Left kidney (tissue), 2 donors: ENCODE data around the gene RNU2-63P. TPM values are rescaled to one million over a fixed set of nuclear protein-coding genes. Genes with fewer than 3 reads are reported as not detected.
"Not testable (repeated sequence)": the region's sequence is repeated elsewhere in the genome, so short reads cannot be mapped to it uniquely, and the experiment has no call there.

ENCODE experiments used
- DNase-seq: peaks from one replicate; pipeline ENCODE4 v3.0.0-alpha.2; 2013
- polyA plus RNA-seq: library from polyadenylated mRNA; unstranded; fragments of 120-200 nt; gene quantifications from one replicate; pipeline ENCODE4 v1.2.1, GENCODE V29; 2013; ENCODE audit not compliant: insufficient read length

The RNU2-63P gene
- polyA plus RNA-seq, 1 donor, result not detected

DNA sequence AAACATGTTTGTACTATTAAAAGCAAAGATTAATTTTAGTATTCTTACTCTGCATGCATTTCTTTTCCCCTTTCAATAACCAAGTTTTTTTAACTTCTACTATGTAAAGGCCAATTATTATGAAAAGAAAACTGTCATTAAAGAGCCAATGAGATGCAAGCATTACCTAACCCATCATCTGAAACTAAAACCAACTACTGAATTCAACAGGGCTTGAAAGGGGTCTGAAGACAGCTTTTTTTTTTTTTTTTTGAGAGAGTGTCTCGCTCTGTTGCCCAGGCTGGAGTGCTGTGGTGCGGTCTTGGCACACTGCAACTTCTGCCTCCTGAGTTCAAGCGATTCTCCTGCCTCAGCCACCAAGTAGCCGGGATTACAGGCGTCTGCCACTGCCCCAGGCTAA, 30.4 kb downstream of the RNU2-63P start:
- not testable (repeated sequence) for DNase-seq

DNA sequence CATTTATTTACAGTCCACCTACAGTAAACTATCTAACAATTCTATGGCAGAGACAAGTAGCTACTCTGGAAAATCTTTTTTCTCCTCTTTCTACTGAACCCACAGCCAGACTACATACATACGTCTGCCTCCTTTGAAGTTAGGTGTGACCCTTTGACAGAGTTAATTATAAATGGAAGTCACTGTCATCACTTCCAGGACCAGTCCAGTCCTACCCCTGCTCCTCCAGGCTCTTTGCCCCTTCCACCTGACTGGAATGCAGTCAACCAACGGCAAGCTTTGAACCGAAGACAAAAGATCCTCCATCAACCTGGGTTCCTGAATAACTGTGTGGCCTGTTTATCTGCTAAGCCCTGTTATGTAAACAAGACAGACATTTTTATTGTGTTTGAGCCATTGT, 35.2 kb downstream of the RNU2-63P start:
- DNase-seq, result not testable (repeated sequence)

GRCh38 chr2:87972385-87972784, 44.0 kb downstream of the RNU2-63P start:
- not testable (repeated sequence) for DNase-seq

Other genes starting within 250 kb of the RNU2-63P start
- 8.8 TPM for gene RGPD2, start 190.8 kb downstream of the RNU2-63P start, polyA plus RNA-seq
- gene KRCC1, start 39.2 kb upstream of the RNU2-63P start, polyA plus RNA-seq, result 59.3 TPM
- not detected for gene SMYD1, start 51.3 kb upstream of the RNU2-63P start, polyA plus RNA-seq
- gene FABP1, start 111.5 kb upstream of the RNU2-63P start, polyA plus RNA-seq, result 21.2 TPM
- 32.5 TPM for gene THNSL2, start 153.8 kb upstream of the RNU2-63P start, polyA plus RNA-seq